ENCODE results near the gene CNDP1. TPM values are rescaled to one million over a fixed set of nuclear protein-coding genes. Genes with fewer than 3 reads are reported as not detected.
"Not testable (repeated sequence)": the region's sequence is repeated elsewhere in the genome, so short reads cannot be mapped to it uniquely, and the experiment has no call there.

Gene CNDP1
- total RNA-seq, 4 donors from 2014 or later: 0.15 TPM; not detected in 3

DNA sequence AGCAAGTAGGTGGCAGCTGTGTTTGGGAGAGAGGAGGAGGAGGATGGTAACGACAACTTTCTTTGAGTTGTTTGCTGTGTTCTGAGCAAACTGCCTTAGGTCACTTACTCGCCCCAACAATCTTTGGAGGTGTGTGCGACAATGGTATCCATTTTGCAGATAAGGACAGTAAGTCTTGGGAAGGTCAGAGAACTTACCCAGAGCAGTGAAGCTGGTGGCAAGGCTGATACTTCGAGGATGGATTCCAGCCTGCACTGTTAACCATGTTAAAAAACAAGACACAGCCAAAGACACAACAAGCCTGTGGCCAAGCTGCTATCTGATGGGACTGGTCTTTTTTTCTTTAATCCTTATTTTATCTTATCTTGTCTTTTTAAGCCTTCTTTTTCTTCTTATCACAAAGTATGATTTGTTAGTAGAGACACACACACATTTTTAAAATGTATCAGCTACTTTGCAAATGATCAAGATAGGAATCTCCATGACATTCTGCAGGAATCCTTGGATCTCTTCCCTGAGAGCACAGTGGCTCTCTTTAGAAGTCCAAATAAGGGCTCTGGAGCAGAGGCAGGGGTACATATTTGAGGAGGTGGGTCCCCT, 27.9 kb downstream of the CNDP1 start:
- WGBS, 2 donors (ENCODE audit: low coverage in 1 of 2): 57 to 73% methylated on average over 2 to 4 of the region's 4 CpGs
- no peak for ATAC-seq
- TF ChIP-seq POLR2AphosphoS5 (IDR thresholded peaks at IDR 0.05): no peak
- TF ChIP-seq, protein P1, sequence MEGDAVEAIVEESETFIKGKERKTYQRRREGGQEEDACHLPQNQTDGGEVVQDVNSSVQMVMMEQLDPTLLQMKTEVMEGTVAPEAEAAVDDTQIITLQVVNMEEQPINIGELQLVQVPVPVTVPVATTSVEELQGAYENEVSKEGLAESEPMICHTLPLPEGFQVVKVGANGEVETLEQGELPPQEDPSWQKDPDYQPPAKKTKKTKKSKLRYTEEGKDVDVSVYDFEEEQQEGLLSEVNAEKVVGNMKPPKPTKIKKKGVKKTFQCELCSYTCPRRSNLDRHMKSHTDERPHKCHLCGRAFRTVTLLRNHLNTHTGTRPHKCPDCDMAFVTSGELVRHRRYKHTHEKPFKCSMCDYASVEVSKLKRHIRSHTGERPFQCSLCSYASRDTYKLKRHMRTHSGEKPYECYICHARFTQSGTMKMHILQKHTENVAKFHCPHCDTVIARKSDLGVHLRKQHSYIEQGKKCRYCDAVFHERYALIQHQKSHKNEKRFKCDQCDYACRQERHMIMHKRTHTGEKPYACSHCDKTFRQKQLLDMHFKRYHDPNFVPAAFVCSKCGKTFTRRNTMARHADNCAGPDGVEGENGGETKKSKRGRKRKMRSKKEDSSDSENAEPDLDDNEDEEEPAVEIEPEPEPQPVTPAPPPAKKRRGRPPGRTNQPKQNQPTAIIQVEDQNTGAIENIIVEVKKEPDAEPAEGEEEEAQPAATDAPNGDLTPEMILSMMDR (IDR thresholded peaks at IDR 0.05): no peak
- no peak for TF ChIP-seq POLR2A (IDR thresholded peaks at IDR 0.05)
- TF ChIP-seq EP300 (IDR thresholded peaks at IDR 0.05): no peak

DNA sequence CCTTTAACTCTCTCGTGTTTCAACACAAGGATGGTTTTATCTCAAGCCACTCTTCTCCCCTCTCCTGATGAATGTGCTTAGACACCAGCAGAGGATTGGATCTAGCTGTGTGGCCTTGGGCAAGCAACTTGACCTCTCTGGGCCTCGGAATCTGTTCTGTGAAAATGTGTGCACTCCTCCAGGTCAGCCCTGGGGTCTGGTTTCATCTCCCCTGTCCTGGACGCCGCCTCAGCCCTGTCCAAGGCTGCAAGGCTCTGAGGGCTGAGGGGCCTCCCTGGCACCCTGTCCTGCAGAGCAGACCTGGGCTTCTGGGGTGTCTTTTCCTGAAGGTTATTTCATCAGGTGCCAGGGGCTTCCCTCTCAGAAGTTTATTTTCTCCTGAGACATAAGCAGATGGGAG, 28.5 kb downstream of the CNDP1 start:
- Histone ChIP-seq H3K9me3 (no peaks in the 10 kb centered on the region), H3K27me3 (peaks cover 5% of the 10 kb centered on the region), H3K27ac (no peak overlapping the region), H3K4me1 (no peaks in the 10 kb centered on the region), H3K36me3 (no peaks in the 10 kb centered on the region), H3K4me3 (no peak overlapping the region)
- 76% methylated on average over 2 of the region's 4 CpGs; no CpG with 5 or more reads in 1 of the 2 donors for WGBS, 2 donors (ENCODE audit: low coverage in 1 of 2)
- TF ChIP-seq POLR2A (IDR thresholded peaks at IDR 0.05) (no peak), EP300 (IDR thresholded peaks at IDR 0.05) (no peak), POLR2AphosphoS5 (IDR thresholded peaks at IDR 0.05) (no peak)
- TF ChIP-seq, protein P1 (IDR thresholded peaks at IDR 0.05): no peak
- ATAC-seq: no peak

More for the DNA sequence above, 27.9 kb downstream of the CNDP1 start:
- no peaks in the 10 kb centered on the region for H3K9me3 ChIP-seq
- no peak overlapping the region for H3K27ac ChIP-seq
- no peaks in the 10 kb centered on the region for H3K4me1 ChIP-seq
- H3K36me3 ChIP-seq: no peaks in the 10 kb centered on the region
- H3K4me3 ChIP-seq: no peak overlapping the region
- H3K27me3 ChIP-seq: peaks cover 5% of the 10 kb centered on the region

GRCh38 chr18:74563999-74564398, 29.7 kb downstream of the CNDP1 start:
- no peak for ATAC-seq
- H3K9me3 ChIP-seq: no peaks in the 10 kb centered on the region
- H3K27me3 ChIP-seq: peaks cover 2% of the 10 kb centered on the region
- TF ChIP-seq POLR2A (IDR thresholded peaks at IDR 0.05) (no peak), POLR2AphosphoS5 (IDR thresholded peaks at IDR 0.05) (no peak), EP300 (IDR thresholded peaks at IDR 0.05) (no peak)
- TF ChIP-seq, protein P1 (IDR thresholded peaks at IDR 0.05): no peak
- H3K4me1 ChIP-seq: no peaks in the 10 kb centered on the region
- H3K27ac ChIP-seq: no peak overlapping the region
- WGBS, 2 donors (ENCODE audit: low coverage in 1 of 2): 55 to 100% methylated on average over 1 to 3 of the region's 3 CpGs
- H3K4me3 ChIP-seq: no peak overlapping the region
- no peaks in the 10 kb centered on the region for H3K36me3 ChIP-seq

GRCh38 chr18:74565164-74565563, 30.9 kb downstream of the CNDP1 start:
- H3K36me3 ChIP-seq, H3K9me3 ChIP-seq, H3K27me3 ChIP-seq, H3K27ac ChIP-seq, H3K4me3 ChIP-seq, ATAC-seq, H3K4me1 ChIP-seq: not testable (repeated sequence)
- WGBS, 2 donors (ENCODE audit: low coverage in 1 of 2): 79 to 100% methylated on average over 1 of the region's 1 CpG

- H3K27me3 ChIP-seq, H3K36me3 ChIP-seq, H3K4me3 ChIP-seq, H3K9me3 ChIP-seq, H3K27ac ChIP-seq, H3K4me1 ChIP-seq, ATAC-seq: not testable (repeated sequence)
- 89% methylated on average over 3 of the region's 3 CpGs; no CpG with 5 or more reads in 1 of the 2 donors for WGBS, 2 donors (ENCODE audit: low coverage in 1 of 2)
Observed at GRCh38 chr18:74565993-74566392, 31.7 kb downstream of the CNDP1 start.

DNA sequence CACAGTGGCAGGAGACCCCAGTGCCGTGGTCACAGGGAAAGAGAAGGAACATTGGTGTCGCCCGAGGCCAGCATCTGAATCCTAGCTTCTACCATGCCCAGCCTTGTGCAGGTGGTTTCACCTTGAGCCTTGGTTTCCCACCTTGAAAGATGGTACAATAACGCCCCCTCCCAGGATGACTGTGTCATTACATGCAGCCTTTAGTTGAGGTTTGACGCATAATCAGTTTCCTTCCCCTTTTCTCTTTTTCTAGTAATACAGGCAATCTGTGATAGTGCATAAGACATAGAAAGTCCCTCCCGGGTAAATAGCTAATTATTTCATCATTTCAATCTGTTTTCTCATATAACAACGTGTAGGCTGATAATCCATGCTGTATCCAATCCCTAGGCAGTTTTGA, 33.5 kb downstream of the CNDP1 start:
- no peaks in the 10 kb centered on the region for H3K4me1 ChIP-seq
- no peak for ATAC-seq
- WGBS, 2 donors (ENCODE audit: low coverage in 1 of 2): 39 to 60% methylated on average over 2 to 4 of the region's 7 CpGs
- TF ChIP-seq, protein P1 (IDR thresholded peaks at IDR 0.05): no peak
- TF ChIP-seq EP300 (IDR thresholded peaks at IDR 0.05) (no peak), POLR2A (IDR thresholded peaks at IDR 0.05) (no peak)
- H3K4me3 ChIP-seq: no peak overlapping the region
- H3K27ac ChIP-seq: no peak overlapping the region
- H3K27me3 ChIP-seq: no peaks in the 10 kb centered on the region
- H3K9me3 ChIP-seq: no peaks in the 10 kb centered on the region
- no peaks in the 10 kb centered on the region for H3K36me3 ChIP-seq
